ENCODE results near the gene ATP2B2. TPM values are rescaled to one million over a fixed set of nuclear protein-coding genes. Genes with fewer than 3 reads are reported as not detected.

The ATP2B2 gene
- total and polyA plus RNA-seq, 2 of the 8 experiments (the other 6 are each of a cell fraction or from before 2014, with no cell fraction given) = 0.14 to 1.2 TPM

GRCh38 chr3:10533737-10534023, 28.3 kb upstream of the ATP2B2 start:
- peak overlapping the region; percentile 28; the same call in 1 of the 2 replicates for H4K8ac ChIP-seq (ENCODE audit: extremely low read depth, insufficient read depth, low read length)
- no peaks in the 10 kb centered on the region for H3K23me2 ChIP-seq (ENCODE audit: low read depth, low read length)
- H2BK120ac ChIP-seq (replicated peaks; ENCODE audit: low read depth, low read length) = no peak overlapping the region
- no peaks in the 10 kb centered on the region for H3K4me1 ChIP-seq (replicated peaks in 1 of 4; ENCODE audit: control insufficient read depth in 3 of 4, insufficient read depth in 4 of 4, low read length in 3 of 4)
- TF ChIP-seq RBBP5 (IDR thresholded peaks at IDR 0.05; ENCODE audit: borderline replicate concordance, low read depth, low read length) (no peak), SP1 (IDR thresholded peaks at IDR 0.05; ENCODE audit: low read depth, low read length) (no peak), ASH2L (IDR thresholded peaks at IDR 0.05; ENCODE audit: low read length) (no peak), KDM4A (IDR thresholded peaks at IDR 0.05; ENCODE audit: low read depth, low read length, severe bottlenecking) (no peak), EP300 (IDR thresholded peaks at IDR 0.05; ENCODE audit: borderline replicate concordance in 1 of 2, low read depth in 2 of 2, low read length in 2 of 2) (no peak), ATF3 (IDR thresholded peaks at IDR 0.05; ENCODE audit: insufficient read depth, low read depth, low read length) (no peak), BRCA1 (IDR thresholded peaks at IDR 0.05; ENCODE audit: low read depth, low read length) (no peak), CREB1 (IDR thresholded peaks at IDR 0.05) (no peak), FOSL1 (IDR thresholded peaks at IDR 0.05; ENCODE audit: insufficient read depth, low read depth, low read length) (no peak), GTF2F1 (IDR thresholded peaks at IDR 0.05; ENCODE audit: borderline replicate concordance, low read depth, low read length) (no peak), MAFK (IDR thresholded peaks at IDR 0.05; ENCODE audit: low read depth, low read length) (no peak), KDM5A (IDR thresholded peaks at IDR 0.05; ENCODE audit: low read length) (no peak), SIX5 (IDR thresholded peaks at IDR 0.05; ENCODE audit: low read depth, low read length) (no peak), TCF12 (IDR thresholded peaks at IDR 0.05; ENCODE audit: low read depth, low read length) (no peak), TAF7 (optimal IDR thresholded peaks at IDR 0.05; ENCODE audit: borderline replicate concordance, low read depth, low read length) (no peak), HDAC6 (IDR thresholded peaks at IDR 0.05; ENCODE audit: low read depth, low read length) (no peak)
- no peaks in the 10 kb centered on the region for H3K9me3 ChIP-seq (ENCODE audit: insufficient read depth in 2 of 2, low read depth in 1 of 2, low read length in 1 of 2)
- no peak overlapping the region for H4K5ac ChIP-seq (ENCODE audit: insufficient read length, low read depth, low read length)
- no peak overlapping the region for H4K91ac ChIP-seq (replicated peaks; ENCODE audit: insufficient read length, low read length)
- no peak overlapping the region for H3K9ac ChIP-seq (replicated peaks in 1 of 4; ENCODE audit: extremely low read depth in 1 of 4, low read depth in 3 of 4, low read length in 3 of 4)
- H2BK12ac ChIP-seq (ENCODE audit: low read depth, low read length) = no peak overlapping the region
- H2BK20ac ChIP-seq (ENCODE audit: low read length) = no peak overlapping the region
- H2BK5ac ChIP-seq (ENCODE audit: low read depth, low read length) = no peak overlapping the region
- FAIRE-seq (no peak), DNase-seq (ENCODE audit: low read depth in 1 of 2, low spot score in 2 of 2) (no peak)
- no peak overlapping the region for H3K18ac ChIP-seq (ENCODE audit: extremely low read depth, low read length)
- H3K14ac ChIP-seq (ENCODE audit: insufficient read length) = no peak overlapping the region
- ChIA-PET POLR2A (ENCODE audit: partially characterized antibody) (no interaction called here), CTCF (ENCODE audit: partially characterized antibody) (interaction anchor here (1.2 kb wide), 1 partner anchor 207 kb away, joined by 3 read pairs; no protein-coding TSS in a partner anchor)
- H3K27ac ChIP-seq (ENCODE audit: low read depth, low read length) = no peak overlapping the region
- H3K79me2 ChIP-seq (ENCODE audit: control insufficient read depth in 1 of 2, insufficient read depth in 2 of 2, low read length in 2 of 2) = no peaks in the 10 kb centered on the region
- no peak overlapping the region for H3K4me3 ChIP-seq (ENCODE audit: extremely low read depth in 1 of 4, insufficient read depth in 2 of 4, low read depth in 3 of 4, low read length in 4 of 4)
- no peak overlapping the region for H3K56ac ChIP-seq (replicated peaks; ENCODE audit: insufficient read length, low read depth, low read length)
- H2AK5ac ChIP-seq (ENCODE audit: low read depth, low read length) = no peak overlapping the region
- H3K4ac ChIP-seq (replicated peaks; ENCODE audit: insufficient read length, low read depth, low read length) = no peak overlapping the region
- no peak overlapping the region for H2AFZ ChIP-seq (ENCODE audit: low read length)
- no peak overlapping the region for H3K4me2 ChIP-seq (ENCODE audit: insufficient read depth in 1 of 2, low read depth in 2 of 2, low read length in 2 of 2)
- no peak overlapping the region for H3K23ac ChIP-seq (ENCODE audit: insufficient read length)
- no peaks in the 10 kb centered on the region for H4K20me1 ChIP-seq (replicated peaks in 1 of 2; ENCODE audit: control insufficient read depth in 1 of 2, insufficient read depth in 2 of 2, low read length in 2 of 2)
- no peaks in the 10 kb centered on the region for H3K79me1 ChIP-seq (ENCODE audit: low read depth, low read length)
- H2BK15ac ChIP-seq (ENCODE audit: low read length) = no peak overlapping the region
- H3K36me3 ChIP-seq (ENCODE audit: control insufficient read depth in 2 of 4, insufficient read depth in 4 of 4, low read length in 3 of 4) = no peaks in the 10 kb centered on the region
- H3K27me3 ChIP-seq (replicated peaks in 1 of 4; ENCODE audit: control insufficient read depth in 3 of 4, extremely low read depth in 1 of 4, insufficient read depth in 3 of 4, low read length in 3 of 4) = no peaks in the 10 kb centered on the region

Measured in H1 (cell line).